A673 (cell line): Measurements from ENCODE around the gene ZNF740. TPM values are rescaled to one million over a fixed set of nuclear protein-coding genes. Genes with fewer than 3 reads are reported as not detected.
A peak's percentile ranks its signal among the peaks of the same experiment; 100 is the strongest.

Source experiments
- BruUV-seq: library from RNA; stranded (reverse); fragments of 400-500 nt; replicated peaks from 2 replicates; lab custom pipeline; 2021; lab: Mats Ljungman, UMichigan
- CTCF ChIA-PET: fragments of 300-600 bp; sonication (Branson Sonifier 250); formaldehyde crosslinking; loops from one replicate; lab custom pipeline; 2022; ENCODE audit warnings: antibody characterized with exemption; lab: Charles Lee
- POLR2A ChIA-PET: fragments of 300-600 bp; sonication (Branson Sonifier 250); formaldehyde crosslinking; loops from one replicate; lab custom pipeline; 2022; ENCODE audit warnings: antibody characterized with exemption; ENCODE audit not compliant: low non-redundant PET; lab: Charles Lee
- DNase-seq: peaks from one replicate; pipeline ENCODE4 v3.0.0-alpha.2; 2015; ENCODE audit warnings: low spot score
- H3K27ac ChIP-seq: fragments of 200-600 bp; sonication (generic); 2 replicates; pipeline ENCODE4 v1.5.1; 2016; ENCODE audit warnings: mixed run types, low read depth, mild to moderate bottlenecking, mixed read lengths, antibody characterized with exemption, low read length; ENCODE audit not compliant: poor library complexity, severe bottlenecking
- H3K27me3 ChIP-seq: fragments of 200-600 bp; sonication (generic); replicated peaks from 2 replicates; pipeline ENCODE4 v1.6.1; 2017; ENCODE audit warnings: mixed run types, low read depth, mild to moderate bottlenecking, mixed read lengths, antibody characterized with exemption, low read length; ENCODE audit not compliant: insufficient read depth, poor library complexity
- H3K36me3 ChIP-seq: fragments of 200-600 bp; sonication (generic); 2 replicates; pipeline ENCODE4 v1.6.1; 2016; ENCODE audit warnings: mixed run types, mild to moderate bottlenecking, mixed read lengths, antibody characterized with exemption, low read length; ENCODE audit not compliant: insufficient read depth, poor library complexity, severe bottlenecking
- H3K4me1 ChIP-seq: fragments of 200-600 bp; sonication (generic); 2 replicates; pipeline ENCODE4 v1.6.1; 2017; ENCODE audit warnings: mixed run types, mild to moderate bottlenecking, mixed read lengths, antibody characterized with exemption, low read length; ENCODE audit not compliant: insufficient read depth, poor library complexity, severe bottlenecking
- H3K4me3 ChIP-seq: fragments of 200-600 bp; sonication (generic); 2 replicates; pipeline ENCODE4 v1.5.1; 2016; ENCODE audit warnings: low read depth, mixed run types, mild to moderate bottlenecking, mixed read lengths, low read length; ENCODE audit not compliant: poor library complexity, severe bottlenecking
- H3K9me3 ChIP-seq: fragments of 200-600 bp; sonication (generic); 2 replicates; pipeline ENCODE4 v1.6.1; 2016; ENCODE audit warnings: mixed run types, low read depth, mild to moderate bottlenecking, mixed read lengths, antibody characterized with exemption, low read length; ENCODE audit not compliant: poor library complexity, severe bottlenecking
- EZH2 ChIP-seq: fragments of 200-600 bp; sonication (generic); IDR thresholded peaks from 2 replicates; pipeline ENCODE4 v1.6.1; 2017; ENCODE audit warnings: borderline replicate concordance, low read depth, mild to moderate bottlenecking, mixed read lengths, antibody characterized with exemption, low read length; ENCODE audit not compliant: poor library complexity, severe bottlenecking
- intact Hi-C: fragments of 100-400 bp; cut with micrococcal nuclease; formaldehyde crosslinking; loops from one replicate; pipeline ENCODE4 v1.10.0; 2022; ENCODE audit not compliant: unreplicated experiment
- total RNA-seq: library from RNA; stranded (reverse); gene quantifications from 2 replicates; pipeline ENCODE4 v1.2.3, GENCODE V29; 2021
- TF ChIP-seq, protein P1 (sequence below): fragments of 300-800, 200-600 bp; sonication (generic); conservative IDR thresholded peaks from 2 replicates; pipeline ENCODE4 v1.5.1; 2017; ENCODE audit warnings: low read depth, mild to moderate bottlenecking, antibody characterized with exemption, low read length, moderate library complexity, mixed read lengths

ZNF740 gene
- total RNA-seq, 1 experiment from 2014 or later, result 48.6 TPM

DNA sequence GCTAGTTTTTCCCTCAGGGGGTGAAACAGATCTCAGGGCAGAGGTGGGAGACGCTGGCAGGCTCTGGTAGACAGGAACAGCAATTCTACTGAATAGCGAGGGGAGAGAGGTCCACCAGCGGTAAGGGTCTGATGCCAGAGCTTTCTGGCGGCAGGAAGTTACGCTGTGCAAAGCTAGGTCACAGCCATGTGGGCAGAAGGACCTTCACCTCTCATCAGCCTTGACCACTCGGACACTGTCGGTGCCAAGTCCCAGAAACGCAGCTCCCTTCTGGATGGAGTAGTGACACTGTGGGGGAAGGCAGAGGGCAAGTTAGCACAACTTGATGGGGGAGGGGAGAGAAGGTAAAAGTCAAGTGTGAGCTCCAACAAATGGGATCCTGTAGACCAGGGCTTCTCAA is 10.3 kb upstream of the ZNF740 start:
- ChIA-PET POLR2A (no interaction called here), CTCF (no interaction called here)
- Histone ChIP-seq H3K4me3 (no peak overlapping the region), H3K27me3 (no peaks in the 10 kb centered on the region), H3K36me3 (no peaks in the 10 kb centered on the region), H3K9me3 (no peaks in the 10 kb centered on the region), H3K27ac (no peak overlapping the region), H3K4me1 (peaks cover 5% of the 10 kb centered on the region)
- no peak for DNase-seq
- TF ChIP-seq EZH2, result no peak
- TF ChIP-seq, protein P1, sequence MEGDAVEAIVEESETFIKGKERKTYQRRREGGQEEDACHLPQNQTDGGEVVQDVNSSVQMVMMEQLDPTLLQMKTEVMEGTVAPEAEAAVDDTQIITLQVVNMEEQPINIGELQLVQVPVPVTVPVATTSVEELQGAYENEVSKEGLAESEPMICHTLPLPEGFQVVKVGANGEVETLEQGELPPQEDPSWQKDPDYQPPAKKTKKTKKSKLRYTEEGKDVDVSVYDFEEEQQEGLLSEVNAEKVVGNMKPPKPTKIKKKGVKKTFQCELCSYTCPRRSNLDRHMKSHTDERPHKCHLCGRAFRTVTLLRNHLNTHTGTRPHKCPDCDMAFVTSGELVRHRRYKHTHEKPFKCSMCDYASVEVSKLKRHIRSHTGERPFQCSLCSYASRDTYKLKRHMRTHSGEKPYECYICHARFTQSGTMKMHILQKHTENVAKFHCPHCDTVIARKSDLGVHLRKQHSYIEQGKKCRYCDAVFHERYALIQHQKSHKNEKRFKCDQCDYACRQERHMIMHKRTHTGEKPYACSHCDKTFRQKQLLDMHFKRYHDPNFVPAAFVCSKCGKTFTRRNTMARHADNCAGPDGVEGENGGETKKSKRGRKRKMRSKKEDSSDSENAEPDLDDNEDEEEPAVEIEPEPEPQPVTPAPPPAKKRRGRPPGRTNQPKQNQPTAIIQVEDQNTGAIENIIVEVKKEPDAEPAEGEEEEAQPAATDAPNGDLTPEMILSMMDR, result no peak
- BruUV-seq, result no TSS peak
- intact Hi-C loops, result no loop called here

DNA sequence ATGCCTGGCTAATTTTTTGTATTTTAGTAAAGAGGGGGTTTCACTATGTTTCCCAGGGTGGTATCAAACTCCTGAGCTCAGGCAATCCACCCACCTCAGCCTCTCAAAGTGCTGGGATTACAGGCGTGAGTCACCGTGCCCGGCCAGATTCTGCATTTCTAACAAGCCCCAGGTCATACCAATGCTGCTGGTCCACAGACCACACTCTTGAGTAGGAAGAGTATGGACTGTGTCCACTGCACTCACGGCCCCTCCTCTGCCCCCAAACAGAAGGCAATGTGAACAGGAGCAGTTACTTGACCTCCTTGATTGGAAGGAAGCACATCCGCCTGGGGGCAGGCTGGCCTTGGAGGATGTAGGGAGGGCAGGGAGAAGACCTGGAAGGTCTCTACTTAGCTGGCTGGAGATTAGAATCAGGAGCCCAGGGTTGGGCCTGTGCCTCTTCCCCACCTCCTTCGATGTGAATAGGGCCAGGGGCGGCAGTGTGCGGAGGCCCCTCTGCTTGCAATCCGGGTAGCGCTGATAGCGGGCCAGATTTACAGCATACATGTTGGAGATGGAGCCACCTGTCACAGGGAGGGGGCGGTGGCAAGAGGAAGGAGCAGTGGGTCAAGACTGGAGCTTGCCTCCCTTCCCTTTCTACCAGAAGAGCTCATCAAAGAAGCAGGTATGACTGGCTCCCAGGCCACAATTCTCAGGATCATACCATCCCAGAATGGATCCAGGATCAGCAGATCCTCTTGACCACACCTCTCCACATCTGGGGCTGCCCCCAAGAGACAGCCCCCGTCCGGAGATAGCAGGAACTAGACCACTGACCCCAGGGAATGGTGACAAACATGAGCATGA is 9.4 kb upstream of the ZNF740 start:
- CTCF ChIA-PET, result no interaction called here
- intact Hi-C loops, result no loop called here
- DNase-seq, result no peak

DNA sequence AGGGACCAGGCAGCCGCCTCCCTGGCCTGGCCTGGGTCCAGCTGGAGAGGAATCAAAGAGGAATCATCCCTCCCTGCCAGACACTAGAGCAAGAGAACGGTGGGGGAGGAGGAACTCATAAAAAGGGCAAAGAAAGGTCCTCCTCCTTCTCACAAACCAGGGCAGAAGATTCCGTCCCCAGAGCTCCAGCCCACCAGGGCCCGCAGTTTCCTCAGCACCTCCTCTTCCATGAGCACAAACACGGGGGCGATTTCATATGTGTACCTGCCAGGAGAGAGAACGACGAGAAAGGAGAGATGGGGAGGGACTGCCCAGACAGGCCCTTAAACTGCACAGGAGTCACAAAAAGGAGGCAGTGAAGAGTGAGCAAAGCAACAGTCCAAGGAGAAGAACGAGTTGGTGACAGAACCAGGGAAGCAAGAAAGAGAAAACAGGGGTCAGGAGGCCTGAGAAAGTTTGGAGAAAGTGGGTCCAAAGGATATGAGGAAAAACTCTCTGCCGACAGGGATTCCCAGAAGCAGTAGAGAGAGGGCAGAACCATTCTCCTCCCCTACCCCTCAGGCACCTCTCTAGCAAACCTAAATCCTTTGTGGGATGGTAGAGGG is 8.7 kb upstream of the ZNF740 start:
- peaks cover 11% of the 10 kb centered on the region for H3K4me1 ChIP-seq
- ChIA-PET CTCF (no interaction called here), POLR2A (interaction anchor here (0.6 kb wide), 1 partner anchor 253 kb away, joined by 3 read pairs; no protein-coding TSS in a partner anchor)
- no peak overlapping the region for H3K4me3 ChIP-seq
- intact Hi-C loops, result no loop called here
- no TSS peak for BruUV-seq
- no peaks in the 10 kb centered on the region for H3K9me3 ChIP-seq
- no peak overlapping the region for H3K27ac ChIP-seq
- peak; percentile 41 for DNase-seq
- H3K36me3 ChIP-seq, result no peaks in the 10 kb centered on the region
- no peak for TF ChIP-seq EZH2
- TF ChIP-seq, protein P1, result no peak
- no peaks in the 10 kb centered on the region for H3K27me3 ChIP-seq

More for the DNA sequence above, 9.4 kb upstream of the ZNF740 start:
- no peaks in the 10 kb centered on the region for H3K27me3 ChIP-seq
- no peaks in the 10 kb centered on the region for H3K36me3 ChIP-seq
- H3K27ac ChIP-seq, result no peak overlapping the region
- no peaks in the 10 kb centered on the region for H3K9me3 ChIP-seq
- H3K4me3 ChIP-seq, result no peak overlapping the region
- POLR2A ChIA-PET, result interaction anchor here (0.6 kb wide), 1 partner anchor 24 kb away, joined by 3 read pairs; no protein-coding TSS in a partner anchor
- H3K4me1 ChIP-seq, result peaks cover 11% of the 10 kb centered on the region
- no peak for TF ChIP-seq EZH2
- no TSS peak for BruUV-seq
